ENCODE data around the gene APLP1.
A peak's percentile ranks its signal among the peaks of the same experiment; 100 is the strongest.

The APLP1 gene

GRCh38 chr19:35894342-35894741, 26.0 kb downstream of the APLP1 start:
- H3K4me3 ChIP-seq (replicated peaks; ENCODE audit: low read depth, low read length): no peak overlapping the region
- no peak for TF ChIP-seq CTCF (IDR thresholded peaks at IDR 0.05; ENCODE audit: low read length, missing control alignments)
- no peak for DNase-seq (ENCODE audit: low read depth)

- TF ChIP-seq CTCF (IDR thresholded peaks at IDR 0.05; ENCODE audit: low read length, missing control alignments): no peak
- no peak overlapping the region for H3K4me3 ChIP-seq (replicated peaks; ENCODE audit: low read depth, low read length)
- no peak for DNase-seq (ENCODE audit: low read depth)
Observed at GRCh38 chr19:35895911-35896642, 27.7 kb downstream of the APLP1 start.

- no peak for TF ChIP-seq CTCF (IDR thresholded peaks at IDR 0.05; ENCODE audit: low read length, missing control alignments)
- DNase-seq (ENCODE audit: low read depth): no peak
- no peak overlapping the region for H3K4me3 ChIP-seq (replicated peaks; ENCODE audit: low read depth, low read length)
Observed at GRCh38 chr19:35896643-35897040, 28.3 kb downstream of the APLP1 start.

GRCh38 chr19:35897706-35898451, 29.5 kb downstream of the APLP1 start:
- DNase-seq (ENCODE audit: low read depth): no peak
- TF ChIP-seq CTCF (IDR thresholded peaks at IDR 0.05; ENCODE audit: low read length, missing control alignments): no peak
- peak overlapping the region; percentile 73 for H3K4me3 ChIP-seq (replicated peaks; ENCODE audit: low read depth, low read length)

- peak overlapping the region; percentile 73 for H3K4me3 ChIP-seq (replicated peaks; ENCODE audit: low read depth, low read length)
- no peak for DNase-seq (ENCODE audit: low read depth)
- no peak for TF ChIP-seq CTCF (IDR thresholded peaks at IDR 0.05; ENCODE audit: low read length, missing control alignments)
Observed at GRCh38 chr19:35898499-35898809, 30.1 kb downstream of the APLP1 start.

GRCh38 chr19:35899547-35900214, 31.3 kb downstream of the APLP1 start:
- peak overlapping the region; percentile 73 for H3K4me3 ChIP-seq (replicated peaks; ENCODE audit: low read depth, low read length)
- no peak for TF ChIP-seq CTCF (IDR thresholded peaks at IDR 0.05; ENCODE audit: low read length, missing control alignments)
- peak; percentile 80 for DNase-seq (ENCODE audit: low read depth)
